Right lobe of liver (tissue), 6 donors: Measurements from ENCODE around the gene TMEM132D. TPM values are rescaled to one million over a fixed set of nuclear protein-coding genes. Genes with fewer than 3 reads are reported as not detected.

Experiments
- ATAC-seq, 4 donors: fragments of 200-7000 bp; cut with Tn5 transposase; one replicate each; pipeline ENCODE4 v1.9.1; 2020; ENCODE audit warnings: mild to moderate bottlenecking in 4 of 4, moderate library complexity in 4 of 4
- DNase-seq, 3 donors: peaks; one replicate each; pipeline ENCODE4 v3.0.0-alpha.2; 2020
- H3K27ac ChIP-seq, 3 donors: fragments of 200-600 bp; one replicate each; pipeline ENCODE4 v1.8.0; 2022
- H3K27me3 ChIP-seq, 2 donors: fragments of 200-600 bp; one replicate each; pipeline ENCODE4 v1.8.0; 2022
- H3K36me3 ChIP-seq, 4 donors: fragments of 200-600 bp; sonication (generic) in 1 of 4; one replicate each; pipeline versions ENCODE4 v1.5.1 to v1.8.0; 2017 to 2022; ENCODE audit warnings: control low read depth in 1 of 4
- H3K4me1 ChIP-seq, 4 donors: fragments of 200-600 bp; sonication (generic) in 1 of 4; one replicate each; pipeline versions ENCODE4 v1.5.1 to v1.8.0; 2017 to 2022; ENCODE audit warnings: control low read depth in 1 of 4
- H3K4me3 ChIP-seq, 3 donors: fragments of 200-600 bp; one replicate each; pipeline ENCODE4 v1.8.0; 2022
- H3K9me3 ChIP-seq, 4 donors: fragments of 200-600 bp; sonication (generic) in 1 of 4; one replicate each; pipeline versions ENCODE4 v1.5.1 to v1.8.0; 2017 to 2022; ENCODE audit warnings: control low read depth in 1 of 4
- POLR2A ChIP-seq: fragments of 450-650 bp; IDR thresholded peaks from one replicate; pipeline ENCODE4 v1.6.1; 2017; ENCODE audit warnings: antibody characterized with exemption, mild to moderate bottlenecking
- WGBS: methylation state at CpG from one replicate; pipeline ENCODE4 v1.1.6; 2018; ENCODE audit warnings: low coverage, low lambda C conversion rate; ENCODE audit not compliant: insufficient coverage; ENCODE audit errors: missing lambda C conversion rate; 5-methylcytosine and 5-hydroxymethylcytosine counted together
- intact Hi-C, 2 donors: fragments of 100-400 bp; cut with DNase I; formaldehyde crosslinking; loops; one replicate each; pipeline versions ENCODE4 v1.11.2 to v1.14.1; 2022
- total RNA-seq, 6 experiments: library from RNA; depleted of rRNA in 2 of 6; stranded (reverse); fragments of >200 nt in 2 of 6; fragmentation: NEBNext Ultra II Directional in 3 of 6; extraction: Animal tissue kit (Norgen Biotek cat#: 25700) in 3 of 6; gene quantifications; one replicate each; pipeline versions ENCODE4 v1.1.0 to v1.2.4, GENCODE V29; 2016 to 2023
- TF ChIP-seq, protein P1 (sequence below), 4 donors: fragments of 200-600 bp in 3 of 4; fragments of 450-650 bp in 1 of 4; IDR thresholded peaks; one replicate each; pipeline versions ENCODE4 v1.5.1 to v1.8.0; 2016 to 2022; ENCODE audit warnings: antibody characterized with exemption in 4 of 4, mild to moderate bottlenecking in 2 of 4
- donor health status: DM: no; HTN: yes; CAD: no.
- donor health status: DM: no; HTN: no; CAD: no.
- donor health status: DM: no; HTN: no; CAD: no.
- donor health status: DM: no; HTN: yes; CAD: no.
- donor health status: DM: no; HTN: yes; CAD: no.

TMEM132D gene
- total RNA-seq, 6 experiments from 2014 or later = 0.10 to 0.35 (median 0.33) TPM; not detected in 3

DNA sequence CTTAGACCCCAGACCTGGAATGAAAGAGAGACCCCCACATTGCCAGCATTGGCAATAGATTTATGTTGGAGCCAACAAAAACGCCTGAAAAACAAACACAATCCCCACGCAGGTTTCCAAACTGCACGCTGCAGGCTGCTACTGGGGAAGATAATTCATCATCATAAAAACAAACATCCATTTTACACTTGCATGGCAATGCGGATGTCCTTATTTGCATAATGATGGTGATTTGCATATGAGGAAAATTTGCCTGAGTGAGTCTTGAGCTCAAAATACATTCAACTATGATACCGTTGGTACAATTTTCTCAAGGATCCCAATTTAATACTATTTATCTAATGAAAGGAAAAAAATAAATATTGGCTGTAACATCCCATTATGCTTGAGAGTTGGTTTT, 33.6 kb upstream of the TMEM132D start:
- Histone ChIP-seq H3K36me3 (no peaks in the 10 kb centered on the region), H3K9me3 (no peaks in the 10 kb centered on the region), H3K27ac (no peak overlapping the region), H3K4me1 (no peaks in the 10 kb centered on the region), H3K4me3 (no peak overlapping the region), H3K27me3 (no peaks in the 10 kb centered on the region)
- no peak for TF ChIP-seq POLR2A
- TF ChIP-seq, protein P1, sequence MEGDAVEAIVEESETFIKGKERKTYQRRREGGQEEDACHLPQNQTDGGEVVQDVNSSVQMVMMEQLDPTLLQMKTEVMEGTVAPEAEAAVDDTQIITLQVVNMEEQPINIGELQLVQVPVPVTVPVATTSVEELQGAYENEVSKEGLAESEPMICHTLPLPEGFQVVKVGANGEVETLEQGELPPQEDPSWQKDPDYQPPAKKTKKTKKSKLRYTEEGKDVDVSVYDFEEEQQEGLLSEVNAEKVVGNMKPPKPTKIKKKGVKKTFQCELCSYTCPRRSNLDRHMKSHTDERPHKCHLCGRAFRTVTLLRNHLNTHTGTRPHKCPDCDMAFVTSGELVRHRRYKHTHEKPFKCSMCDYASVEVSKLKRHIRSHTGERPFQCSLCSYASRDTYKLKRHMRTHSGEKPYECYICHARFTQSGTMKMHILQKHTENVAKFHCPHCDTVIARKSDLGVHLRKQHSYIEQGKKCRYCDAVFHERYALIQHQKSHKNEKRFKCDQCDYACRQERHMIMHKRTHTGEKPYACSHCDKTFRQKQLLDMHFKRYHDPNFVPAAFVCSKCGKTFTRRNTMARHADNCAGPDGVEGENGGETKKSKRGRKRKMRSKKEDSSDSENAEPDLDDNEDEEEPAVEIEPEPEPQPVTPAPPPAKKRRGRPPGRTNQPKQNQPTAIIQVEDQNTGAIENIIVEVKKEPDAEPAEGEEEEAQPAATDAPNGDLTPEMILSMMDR (IDR thresholded peaks at IDR 0.05) = no peak
- DNase-seq = no peak
- intact Hi-C loops = no loop called here
- 13% methylated on average over 5 of the region's 5 CpGs for WGBS
- ATAC-seq = no peak

DNA sequence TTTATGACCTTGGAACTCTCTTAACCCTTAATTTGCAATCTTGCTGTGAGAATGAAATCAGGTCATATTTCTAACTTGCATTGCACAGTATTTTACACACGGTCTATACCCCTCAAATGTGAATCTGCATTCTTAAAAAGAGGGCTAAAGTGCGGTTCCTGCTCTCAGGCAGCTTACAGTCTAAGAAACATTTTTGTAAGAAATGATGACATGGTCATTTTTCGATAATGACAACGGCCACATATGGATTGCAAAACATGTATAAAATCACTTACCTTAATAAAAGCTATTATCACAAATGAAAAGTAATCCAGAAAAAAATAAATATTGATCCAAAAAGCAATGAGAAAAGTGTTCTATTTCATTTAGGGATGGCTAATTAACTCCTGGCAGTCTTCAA, 24.8 kb upstream of the TMEM132D start:
- Histone ChIP-seq H3K27ac (no peak overlapping the region), H3K9me3 (no peaks in the 10 kb centered on the region), H3K4me3 (no peak overlapping the region), H3K27me3 (no peaks in the 10 kb centered on the region), H3K4me1 (no peaks in the 10 kb centered on the region), H3K36me3 (no peaks in the 10 kb centered on the region)
- WGBS = 74% methylated on average over 4 of the region's 4 CpGs
- no peak for DNase-seq
- intact Hi-C loops = no loop called here
- TF ChIP-seq, protein P1 (IDR thresholded peaks at IDR 0.05) = no peak
- TF ChIP-seq POLR2A = no peak
- no peak for ATAC-seq

DNA sequence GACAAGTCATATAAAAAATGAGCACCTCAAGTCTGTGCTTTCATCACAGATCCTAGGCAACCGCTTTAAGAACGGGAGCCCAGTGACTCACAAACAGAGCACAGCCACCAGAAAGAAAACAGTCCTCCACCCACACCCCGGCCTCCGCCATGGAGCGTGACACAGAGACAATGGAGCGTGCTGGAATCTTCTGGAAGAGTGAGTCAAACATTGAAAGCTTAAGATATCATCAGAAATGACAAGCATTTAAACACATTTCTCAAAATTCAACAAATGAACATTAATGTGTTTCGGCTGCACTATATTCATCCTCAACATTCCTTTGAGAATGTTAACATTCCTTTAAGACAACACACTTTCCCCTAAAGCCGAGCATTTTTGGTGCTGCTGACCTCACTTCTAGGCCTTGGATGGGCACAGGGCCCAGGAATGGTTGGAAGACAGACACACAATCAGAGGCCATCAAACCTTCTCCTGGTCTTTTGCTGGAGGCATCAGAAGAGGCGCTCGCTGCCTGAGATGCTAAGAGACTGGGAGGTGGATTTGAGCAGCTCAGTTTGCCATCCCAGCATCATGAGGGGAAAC, 23.6 kb upstream of the TMEM132D start:
- Histone ChIP-seq H3K36me3 (no peaks in the 10 kb centered on the region), H3K9me3 (no peaks in the 10 kb centered on the region), H3K4me3 (no peak overlapping the region), H3K4me1 (no peaks in the 10 kb centered on the region), H3K27ac (no peak overlapping the region), H3K27me3 (no peaks in the 10 kb centered on the region)
- DNase-seq (peak in 1 of 3 donors; percentile 11), ATAC-seq (no peak)
- TF ChIP-seq, protein P1 (IDR thresholded peaks at IDR 0.05) = no peak
- no peak for TF ChIP-seq POLR2A
- intact Hi-C loops = no loop called here
- WGBS = 73% methylated on average over 8 of the region's 10 CpGs

DNA sequence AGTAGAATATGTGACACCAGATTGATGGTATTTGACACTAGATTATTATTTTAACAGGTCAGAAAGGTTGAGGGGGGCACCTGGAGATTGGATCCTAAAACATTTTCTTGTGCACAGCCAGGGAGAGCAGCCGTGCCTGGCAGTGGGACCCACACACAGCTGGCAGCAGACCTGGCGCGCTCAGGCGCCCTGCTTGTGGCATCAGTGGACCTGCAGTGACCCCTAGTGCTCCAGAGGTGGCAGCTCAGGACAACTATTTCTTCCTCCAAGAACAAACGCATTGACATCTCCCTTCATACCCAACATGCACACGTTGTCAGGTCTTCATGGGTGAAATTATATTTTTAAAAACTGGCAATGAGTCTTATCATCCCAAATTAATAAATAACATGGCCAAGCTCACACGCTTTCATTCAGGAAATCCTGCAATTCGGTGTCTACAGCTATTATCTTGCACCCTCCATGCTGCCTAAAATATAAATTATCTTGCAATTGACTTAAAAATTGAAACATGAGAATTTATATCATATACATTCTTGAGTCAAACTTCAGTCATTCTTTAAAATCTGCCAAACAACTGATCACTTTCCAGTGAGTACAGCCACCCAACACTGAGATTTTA, 7.7 kb upstream of the TMEM132D start:
- no peaks in the 10 kb centered on the region for H3K9me3 ChIP-seq
- H3K27ac ChIP-seq = no peak overlapping the region
- H3K27me3 ChIP-seq = no peaks in the 10 kb centered on the region
- TF ChIP-seq, protein P1 (IDR thresholded peaks at IDR 0.05) = peak; percentile 66 to 85 (median 79)
- no peak for TF ChIP-seq POLR2A
- H3K36me3 ChIP-seq = no peaks in the 10 kb centered on the region
- no peaks in the 10 kb centered on the region for H3K4me1 ChIP-seq
- intact Hi-C loops = loop anchor here in 1 of 2 donors (10.0 kb wide), 1 partner anchor 937 kb away; no protein-coding TSS in a partner anchor
- no peak overlapping the region for H3K4me3 ChIP-seq
- peak; percentile 88 to 95 (median 90) for ATAC-seq
- DNase-seq = peak in 2 of 3 donors; percentile 58 to 65
- under 1% methylated on average over 8 of the region's 8 CpGs for WGBS
